ENCODE results near the gene C4BPB. TPM values are rescaled to one million over a fixed set of nuclear protein-coding genes. Genes with fewer than 3 reads are reported as not detected.

Gene C4BPB
- total and polyA plus RNA-seq, 2 of the 13 experiments (the other 11 are each of a cell fraction or from before 2014, with no cell fraction given): 155 to 266 TPM

- peak; percentile 87 for TF ChIP-seq MEF2D (CRISPR knock-in tag; IDR thresholded peaks at IDR 0.05)
- TF ChIP-seq KLF9 (CRISPR knock-in tag; IDR thresholded peaks at IDR 0.05; ENCODE audit: low read depth): 0 out of 2 replicates have a peak, but pooled peaks have one; percentile 35
- TF ChIP-seq ZBTB40 (IDR thresholded peaks at IDR 0.05): no peak
- TF ChIP-seq ZBTB40 (CRISPR knock-in tag; IDR thresholded peaks at IDR 0.05): peak; percentile 37; the same call in 1 of the 2 replicates
- TF ChIP-seq NR0B2 (CRISPR knock-in tag; IDR thresholded peaks at IDR 0.05): no peak
- no peak for TF ChIP-seq ZNF549 (CRISPR knock-in tag; IDR thresholded peaks at IDR 0.05)
- TF ChIP-seq, protein P1, sequence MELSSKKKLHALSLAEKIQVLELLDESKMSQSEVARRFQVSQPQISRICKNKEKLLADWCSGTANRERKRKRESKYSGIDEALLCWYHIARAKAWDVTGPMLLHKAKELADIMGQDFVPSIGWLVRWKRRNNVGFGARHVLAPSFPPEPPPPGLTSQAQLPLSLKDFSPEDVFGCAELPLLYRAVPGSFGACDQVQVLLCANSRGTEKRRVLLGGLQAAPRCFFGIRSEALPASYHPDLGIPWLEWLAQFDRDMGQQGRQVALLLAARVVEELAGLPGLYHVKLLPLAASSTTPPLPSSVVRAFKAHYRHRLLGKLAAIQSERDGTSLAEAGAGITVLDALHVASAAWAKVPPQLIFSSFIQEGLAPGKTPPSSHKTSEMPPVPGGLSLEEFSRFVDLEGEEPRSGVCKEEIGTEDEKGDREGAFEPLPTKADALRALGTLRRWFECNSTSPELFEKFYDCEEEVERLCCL (CRISPR knock-in tag; IDR thresholded peaks at IDR 0.05; ENCODE audit: borderline replicate concordance): peak; percentile 71; the same call in 1 of the 2 replicates
- TF ChIP-seq PHF20 (CRISPR knock-in tag; IDR thresholded peaks at IDR 0.05): no peak
- TF ChIP-seq ZNF558 (CRISPR knock-in tag; IDR thresholded peaks at IDR 0.05; ENCODE audit: borderline replicate concordance): no peak
- TF ChIP-seq PPARG (CRISPR knock-in tag; conservative IDR thresholded peaks at IDR 0.05): peak; percentile 82
- TF ChIP-seq HMG20A (CRISPR knock-in tag; IDR thresholded peaks at IDR 0.05; ENCODE audit: borderline replicate concordance): peak; percentile 85
- TF ChIP-seq NR2F1 (CRISPR knock-in tag; IDR thresholded peaks at IDR 0.05): peak; percentile 68 to 74; a peak in 3 of 4 replicates
- 0 out of 2 replicates have a peak, but pooled peaks have one; percentile 57 for TF ChIP-seq ESRRA (CRISPR knock-in tag; IDR thresholded peaks at IDR 0.05; ENCODE audit: low read depth)
- no peak for TF ChIP-seq TOPORS (CRISPR knock-in tag; IDR thresholded peaks at IDR 0.05)
- TF ChIP-seq ZC3H4 (CRISPR knock-in tag; IDR thresholded peaks at IDR 0.05; ENCODE audit: borderline replicate concordance): no peak
- TF ChIP-seq GMEB1 (CRISPR knock-in tag; IDR thresholded peaks at IDR 0.05; ENCODE audit: borderline replicate concordance): peak; percentile 39; the same call in 1 of the 2 replicates
Observed at GRCh38 chr1:207088701-207089626, at the start of gene C4BPB (continued).
